Brain microvascular endothelial cell (primary cell): ENCODE results near the gene DNAAF5.

Experiments used
- DNase-seq: peaks from one replicate; pipeline ENCODE4 v3.0.0-alpha.2; 2020
- H3K27ac ChIP-seq: fragments of 250-450 bp; sonication (Bioruptor Pico); 2 replicates; pipeline ENCODE4 v1.5.1; 2020; ENCODE audit warnings: mild to moderate bottlenecking, moderate library complexity
- H3K27me3 ChIP-seq: fragments of 250-450 bp; sonication (Bioruptor Pico); replicated peaks from 2 replicates; pipeline ENCODE4 v1.5.1; 2020; ENCODE audit warnings: mild to moderate bottlenecking
- H3K36me3 ChIP-seq: fragments of 250-450 bp; sonication (Bioruptor Pico); replicated peaks from 2 replicates; pipeline ENCODE4 v1.5.1; 2020; ENCODE audit warnings: mild to moderate bottlenecking
- H3K4me3 ChIP-seq: 2 replicates; pipeline ENCODE4 v1.5.1; 2011; ENCODE audit warnings: low read depth, mild to moderate bottlenecking, control low read depth, low read length, moderate library complexity
- in situ Hi-C: cut with HindIII; loops from 2 replicates; pipeline ENCODE4 v1.10.0; 2017; ENCODE audit warnings: low sequenced_read_pairs, low pct_ligation_motif_present
- TF ChIP-seq, protein P1 (sequence below): IDR thresholded peaks from 2 replicates; pipeline ENCODE4 v1.5.1; 2011; ENCODE audit warnings: low read depth, mild to moderate bottlenecking, moderate library complexity, low read length, control low read depth, inconsistent platforms; ENCODE audit errors: missing control alignments

Gene DNAAF5

DNA sequence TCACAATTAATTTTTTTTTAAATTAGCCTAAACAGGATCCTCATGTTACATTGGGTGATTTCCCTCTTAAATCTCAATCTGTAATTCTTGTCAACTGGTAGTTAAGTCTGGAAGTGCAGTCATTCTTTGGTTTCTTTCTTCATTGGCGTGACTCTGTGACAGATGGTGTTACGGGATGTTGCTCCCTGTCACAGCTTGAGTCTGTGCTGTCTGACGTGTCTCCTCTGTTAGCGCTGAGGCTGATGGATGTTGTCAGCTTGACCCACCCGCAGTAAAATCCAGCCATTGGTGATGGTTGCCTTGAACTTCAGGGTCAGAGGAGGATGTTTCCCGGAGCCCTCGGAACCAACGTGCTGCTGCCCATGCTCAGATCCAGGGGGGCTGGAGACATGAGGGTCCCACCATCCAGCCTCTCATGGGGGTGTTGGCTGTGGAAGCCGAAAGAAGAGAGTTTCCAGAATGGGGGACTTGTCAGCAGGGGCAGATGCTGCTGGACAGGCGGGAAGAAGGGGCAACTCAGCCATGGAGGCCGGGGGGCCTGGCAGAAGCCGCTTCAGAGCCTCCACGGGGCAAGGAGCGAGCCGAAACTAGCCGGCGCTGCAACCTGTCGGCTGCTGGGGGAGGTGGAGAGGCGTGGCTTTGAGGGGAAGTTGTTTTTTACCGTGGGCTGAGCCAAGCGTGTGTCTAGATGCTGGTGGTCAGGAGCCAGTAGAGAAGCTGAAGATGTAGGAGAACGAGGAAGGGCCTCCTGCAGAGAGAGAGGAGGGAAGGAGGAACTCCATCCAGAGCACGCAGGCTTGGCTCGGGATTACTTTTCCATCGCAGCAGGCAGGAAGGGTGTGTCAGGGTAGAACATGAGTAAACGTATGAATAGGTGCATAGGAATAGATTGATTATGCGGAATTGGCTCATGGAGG is 109.2 kb downstream of the DNAAF5 start:
- Histone ChIP-seq H3K27me3 (no peaks in the 10 kb centered on the region), H3K36me3 (peaks cover 10% of the 10 kb centered on the region), H3K27ac (no peak overlapping the region), H3K4me3 (no peak overlapping the region)
- TF ChIP-seq, protein P1, sequence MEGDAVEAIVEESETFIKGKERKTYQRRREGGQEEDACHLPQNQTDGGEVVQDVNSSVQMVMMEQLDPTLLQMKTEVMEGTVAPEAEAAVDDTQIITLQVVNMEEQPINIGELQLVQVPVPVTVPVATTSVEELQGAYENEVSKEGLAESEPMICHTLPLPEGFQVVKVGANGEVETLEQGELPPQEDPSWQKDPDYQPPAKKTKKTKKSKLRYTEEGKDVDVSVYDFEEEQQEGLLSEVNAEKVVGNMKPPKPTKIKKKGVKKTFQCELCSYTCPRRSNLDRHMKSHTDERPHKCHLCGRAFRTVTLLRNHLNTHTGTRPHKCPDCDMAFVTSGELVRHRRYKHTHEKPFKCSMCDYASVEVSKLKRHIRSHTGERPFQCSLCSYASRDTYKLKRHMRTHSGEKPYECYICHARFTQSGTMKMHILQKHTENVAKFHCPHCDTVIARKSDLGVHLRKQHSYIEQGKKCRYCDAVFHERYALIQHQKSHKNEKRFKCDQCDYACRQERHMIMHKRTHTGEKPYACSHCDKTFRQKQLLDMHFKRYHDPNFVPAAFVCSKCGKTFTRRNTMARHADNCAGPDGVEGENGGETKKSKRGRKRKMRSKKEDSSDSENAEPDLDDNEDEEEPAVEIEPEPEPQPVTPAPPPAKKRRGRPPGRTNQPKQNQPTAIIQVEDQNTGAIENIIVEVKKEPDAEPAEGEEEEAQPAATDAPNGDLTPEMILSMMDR, result no peak
- in situ Hi-C loops, result no loop called here
- no peak for DNase-seq
